ENCODE results near the gene WDR82. TPM values are rescaled to one million over a fixed set of nuclear protein-coding genes. Genes with fewer than 3 reads are reported as not detected.
A peak's percentile ranks its signal among the peaks of the same experiment; 100 is the strongest.

Gene WDR82
- total and polyA plus RNA-seq, 10 of the 15 experiments (the other 5 are each of a cell fraction or from before 2014, with no cell fraction given), result 10.1 to 82.4 (median 48.7) TPM

- ChIA-PET POLR2A (interaction anchor here (0.7 to 1.1 kb wide), 2 partner anchors 18 to 410 kb away, joined by 3 read pairs; no protein-coding TSS in a partner anchor), RAD21 (ENCODE audit: unreplicated experiment) (interaction anchor here (1.2 to 5.7 kb wide), 6 partner anchors 8 to 58 kb away, joined by 3 to 52 read pairs (median 4); partner anchors contain the start of genes GLYCTK and TWF2)
Measured at GRCh38 chr3:52297242-52298148, 19.0 kb upstream of the WDR82 start.

More at GRCh38 chr3:52297242-52298148, 19.0 kb upstream of the WDR82 start:
- WGBS (ENCODE audit: insufficient coverage, insufficient replicate concordance, low lambda C conversion rate, missing lambda C conversion rate), result 60% methylated on average over 10 of the region's 11 CpGs
- Histone ChIP-seq H3K4me2 (ENCODE audit: control insufficient read depth, insufficient read depth) (no peak overlapping the region), H3K79me2 (ENCODE audit: control insufficient read depth, insufficient read depth, low read length) (no peaks in the 10 kb centered on the region), H3K27me3 (replicated peaks in 1 of 2; ENCODE audit: control insufficient read depth in 2 of 2, insufficient read depth in 2 of 2, low read length in 1 of 2) (no peaks in the 10 kb centered on the region), H3K9ac (ENCODE audit: control insufficient read depth, insufficient read depth, low read length) (no peak overlapping the region), H3K36me3 (ENCODE audit: control insufficient read depth in 2 of 2, insufficient read depth in 2 of 2, low read length in 1 of 2) (peaks cover 0 to under 1% of the 10 kb centered on the region in 2 experiments; a peak in 2 of 4 replicates), H3K4me3 (no peak overlapping the region), H2AFZ (ENCODE audit: control insufficient read depth, low read depth, low read length) (no peak overlapping the region), H4K20me1 (ENCODE audit: control insufficient read depth, insufficient read depth) (no peaks in the 10 kb centered on the region), H3K27ac (ENCODE audit: control insufficient read depth, insufficient read depth) (no peak overlapping the region), H3K4me1 (ENCODE audit: control insufficient read depth, insufficient read depth, low read length) (peaks cover 12% of the 10 kb centered on the region), H3K9me3 (replicated peaks; ENCODE audit: control insufficient read depth, insufficient read depth, low read length) (no peaks in the 10 kb centered on the region)
- TF ChIP-seq POLR2A (IDR thresholded peaks at IDR 0.05; ENCODE audit: low read depth, low read length) (peak; percentile 43; the same call in 1 of the 2 replicates), E2F8 (IDR thresholded peaks at IDR 0.05; ENCODE audit: low read depth, partially characterized antibody) (no peak)
- FAIRE-seq (no peak), ATAC-seq (no peak), DNase-seq (ENCODE audit: low read depth, low spot score) (no peak)
- CTCF ChIA-PET, result interaction anchor here (0.5 to 19.0 kb wide), 10 partner anchors 9 to 143 kb away, joined by 3 to 451 read pairs (median 4); partner anchors contain the start of gene GLYCTK
- in situ Hi-C loops (cut with MboI), result no loop called here
- no TSS peak for BruUV-seq (replicated peaks)
- SMC1A ChIA-PET (ENCODE audit: uncharacterized antibody, unreplicated experiment), result interaction anchor here (0.9 to 6.6 kb wide), 3 partner anchors 12 to 41 kb away, joined by 3 to 62 read pairs (median 6); no protein-coding TSS in a partner anchor
- intact Hi-C loops (cut with micrococcal nuclease; ENCODE audit: unreplicated experiment), result no loop called here
